SIG-M5 (cell line): ENCODE measurements around the gene RPL35.

Experiments used
- DNase-seq: peaks from one replicate; lab custom pipeline; 2025; lab: John Stamatoyannopoulos, UW

The RPL35 gene

GRCh38 chr9:124861342-124862229 is at the start of gene RPL35, which contains the start of gene ARPC5L:
Gene RPL35, minus strand, starts transcription at chr9:124861957. Its CDS starts 45 bp downstream, at chr9:124861912.
Gene ARPC5L, plus strand, starts transcription at chr9:124862130. Its CDS starts 7,161 bp downstream, at chr9:124869291.
- DNase-seq = peak; percentile 37

GRCh38 chr9:124908098-124908497 is 46.3 kb upstream of the RPL35 start:
- no peak for DNase-seq

GRCh38 chr9:124906966-124907365 is 45.2 kb upstream of the RPL35 start:
- no peak for DNase-seq

GRCh38 chr9:124899845-124900244 is 38.1 kb upstream of the RPL35 start:
- DNase-seq = no peak

GRCh38 chr9:124897570-124898460 is 36.1 kb upstream of the RPL35 start:
- DNase-seq = no peak

- DNase-seq = no peak
Measured at GRCh38 chr9:124894741-124895170, 33.0 kb upstream of the RPL35 start.

GRCh38 chr9:124894035-124894740 is 32.4 kb upstream of the RPL35 start:
- DNase-seq = no peak

GRCh38 chr9:124890179-124890578 is 28.4 kb upstream of the RPL35 start:
- no peak for DNase-seq

- DNase-seq = no peak
Measured at GRCh38 chr9:124889006-124889405, 27.2 kb upstream of the RPL35 start.

- DNase-seq = no peak
Measured at GRCh38 chr9:124887832-124888231, 26.1 kb upstream of the RPL35 start.

- no peak for DNase-seq
Measured at GRCh38 chr9:124886866-124887492, 25.2 kb upstream of the RPL35 start.

GRCh38 chr9:124886461-124886860 is 24.7 kb upstream of the RPL35 start:
- DNase-seq = no peak

GRCh38 chr9:124885551-124885950 is 23.8 kb upstream of the RPL35 start:
- DNase-seq = no peak

- no peak for DNase-seq
Measured at GRCh38 chr9:124884376-124884775, 22.6 kb upstream of the RPL35 start.

- no peak for DNase-seq
Measured at GRCh38 chr9:124882231-124882630, 20.5 kb upstream of the RPL35 start.

GRCh38 chr9:124881138-124881743 is 19.5 kb upstream of the RPL35 start:
- no peak for DNase-seq

- no peak for DNase-seq
Measured at GRCh38 chr9:124880501-124880900, 18.7 kb upstream of the RPL35 start.

GRCh38 chr9:124879226-124879625 is 17.5 kb upstream of the RPL35 start:
- no peak for DNase-seq

GRCh38 chr9:124878518-124878917 is 16.8 kb upstream of the RPL35 start:
- no peak for DNase-seq

- DNase-seq = no peak
Measured at GRCh38 chr9:124878021-124878420, 16.3 kb upstream of the RPL35 start.
